SK-N-MC (cell line): ENCODE measurements around the gene TMEM132C.

Experiments used
- EZH2 ChIP-seq: fragments of 200-600 bp; sonication (generic); IDR thresholded peaks from one replicate; pipeline ENCODE4 v1.6.1; 2017; ENCODE audit warnings: antibody characterized with exemption
- POLR2AphosphoS5 ChIP-seq: IDR thresholded peaks from 2 replicates; pipeline ENCODE4 v1.6.1; 2012; ENCODE audit warnings: mild to moderate bottlenecking, low read depth, low read length, borderline replicate concordance

- no peak for TF ChIP-seq POLR2AphosphoS5
- no peak for TF ChIP-seq EZH2
These were observed 42.7 kb upstream of the TMEM132C start for GRCh38 chr12:128224226-128224625.
